Gastroesophageal sphincter (tissue), 3 donors: ENCODE results near the gene FRMD3.

Experiments
- POLR2A ChIP-seq, 2 donors: fragments of 450-650 bp; IDR thresholded peaks; one replicate each; pipeline ENCODE4 v1.6.1; 2017; ENCODE audit warnings: antibody characterized with exemption in 2 of 2, mild to moderate bottlenecking in 2 of 2, moderate library complexity in 1 of 2
- POLR2AphosphoS5 ChIP-seq: sonication (generic); formaldehyde crosslinking; IDR thresholded peaks from one replicate; pipeline ENCODE4 v1.6.1; 2017; ENCODE audit warnings: antibody characterized with exemption
- TF ChIP-seq, protein P1 (sequence below), 4 experiments: fragments of 200-600 bp in 2 of 4; fragments of 450-650 bp in 2 of 4; sonication (generic) in 1 of 4; IDR thresholded peaks; one replicate each; pipeline ENCODE4 v1.5.1; 2017 to 2019; ENCODE audit warnings: antibody characterized with exemption in 4 of 4, mild to moderate bottlenecking in 2 of 4, moderate library complexity in 2 of 4

DNA sequence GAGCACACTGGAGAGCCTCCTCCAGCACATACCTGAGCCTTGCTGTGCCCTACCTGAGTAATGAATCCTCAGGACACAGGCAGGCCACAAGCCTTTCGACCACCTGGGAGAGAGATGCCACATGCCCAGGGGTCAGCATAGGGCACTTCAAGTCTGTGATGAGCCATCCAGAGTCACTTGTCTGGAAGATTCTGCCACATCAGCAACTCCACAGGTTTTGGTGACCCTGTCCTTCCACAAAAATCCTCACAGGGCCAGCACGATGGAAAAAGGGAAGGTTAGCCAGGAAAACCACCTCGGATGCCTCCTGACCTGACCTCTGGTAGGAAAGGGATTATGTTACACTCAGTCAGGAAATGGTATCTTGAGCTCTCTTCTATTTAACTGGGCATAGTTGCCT, 46.8 kb downstream of the FRMD3 start:
- no peak for TF ChIP-seq POLR2AphosphoS5
- TF ChIP-seq, protein P1, sequence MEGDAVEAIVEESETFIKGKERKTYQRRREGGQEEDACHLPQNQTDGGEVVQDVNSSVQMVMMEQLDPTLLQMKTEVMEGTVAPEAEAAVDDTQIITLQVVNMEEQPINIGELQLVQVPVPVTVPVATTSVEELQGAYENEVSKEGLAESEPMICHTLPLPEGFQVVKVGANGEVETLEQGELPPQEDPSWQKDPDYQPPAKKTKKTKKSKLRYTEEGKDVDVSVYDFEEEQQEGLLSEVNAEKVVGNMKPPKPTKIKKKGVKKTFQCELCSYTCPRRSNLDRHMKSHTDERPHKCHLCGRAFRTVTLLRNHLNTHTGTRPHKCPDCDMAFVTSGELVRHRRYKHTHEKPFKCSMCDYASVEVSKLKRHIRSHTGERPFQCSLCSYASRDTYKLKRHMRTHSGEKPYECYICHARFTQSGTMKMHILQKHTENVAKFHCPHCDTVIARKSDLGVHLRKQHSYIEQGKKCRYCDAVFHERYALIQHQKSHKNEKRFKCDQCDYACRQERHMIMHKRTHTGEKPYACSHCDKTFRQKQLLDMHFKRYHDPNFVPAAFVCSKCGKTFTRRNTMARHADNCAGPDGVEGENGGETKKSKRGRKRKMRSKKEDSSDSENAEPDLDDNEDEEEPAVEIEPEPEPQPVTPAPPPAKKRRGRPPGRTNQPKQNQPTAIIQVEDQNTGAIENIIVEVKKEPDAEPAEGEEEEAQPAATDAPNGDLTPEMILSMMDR (IDR thresholded peaks at IDR 0.05), result no peak
- no peak for TF ChIP-seq POLR2A (IDR thresholded peaks at IDR 0.05)
